ENCODE measurements around the gene ZBTB21.

The ZBTB21 gene

GRCh38 chr21:42041246-42041645 lies 31.1 kb upstream of the ZBTB21 start:
- in situ Hi-C loops (cut with MboI; ENCODE audit: low pct_unique_long_range_greater_than_20kb, low sequenced_read_pairs): no loop called here
- no peak for DNase-seq

- no peak for DNase-seq
- in situ Hi-C loops (cut with MboI; ENCODE audit: low pct_unique_long_range_greater_than_20kb, low sequenced_read_pairs): no loop called here
Observed at GRCh38 chr21:42040411-42041180, 30.4 kb upstream of the ZBTB21 start.

- no peak for DNase-seq
- in situ Hi-C loops (cut with MboI; ENCODE audit: low pct_unique_long_range_greater_than_20kb, low sequenced_read_pairs): no loop called here
Observed at GRCh38 chr21:42039911-42040351, 29.8 kb upstream of the ZBTB21 start.

- no peak for DNase-seq
- in situ Hi-C loops (cut with MboI; ENCODE audit: low pct_unique_long_range_greater_than_20kb, low sequenced_read_pairs): no loop called here
Observed at GRCh38 chr21:42039470-42039901, 29.3 kb upstream of the ZBTB21 start.

GRCh38 chr21:42038826-42039425 lies 28.8 kb upstream of the ZBTB21 start:
- in situ Hi-C loops (cut with MboI; ENCODE audit: low pct_unique_long_range_greater_than_20kb, low sequenced_read_pairs): no loop called here

GRCh38 chr21:42038393-42038792 lies 28.2 kb upstream of the ZBTB21 start:
- in situ Hi-C loops (cut with MboI; ENCODE audit: low pct_unique_long_range_greater_than_20kb, low sequenced_read_pairs): no loop called here
- DNase-seq: no peak

More at GRCh38 chr21:42038826-42039425, 28.8 kb upstream of the ZBTB21 start:
- no peak for DNase-seq

- in situ Hi-C loops (cut with MboI; ENCODE audit: low pct_unique_long_range_greater_than_20kb, low sequenced_read_pairs): no loop called here
- no peak for DNase-seq
Observed at GRCh38 chr21:42037943-42038342, 27.8 kb upstream of the ZBTB21 start.

GRCh38 chr21:42037516-42037915 lies 27.4 kb upstream of the ZBTB21 start:
- DNase-seq: no peak
- in situ Hi-C loops (cut with MboI; ENCODE audit: low pct_unique_long_range_greater_than_20kb, low sequenced_read_pairs): no loop called here

- in situ Hi-C loops (cut with MboI; ENCODE audit: low pct_unique_long_range_greater_than_20kb, low sequenced_read_pairs): no loop called here
Observed at GRCh38 chr21:42036313-42036712, 26.2 kb upstream of the ZBTB21 start.

GRCh38 chr21:42032968-42033367 lies 22.8 kb upstream of the ZBTB21 start:
- DNase-seq: no peak
- in situ Hi-C loops (cut with MboI; ENCODE audit: low pct_unique_long_range_greater_than_20kb, low sequenced_read_pairs): no loop called here

More at GRCh38 chr21:42036313-42036712, 26.2 kb upstream of the ZBTB21 start:
- DNase-seq: no peak

GRCh38 chr21:42032266-42032665 lies 22.1 kb upstream of the ZBTB21 start:
- DNase-seq: no peak
- in situ Hi-C loops (cut with MboI; ENCODE audit: low pct_unique_long_range_greater_than_20kb, low sequenced_read_pairs): no loop called here

- no peak for DNase-seq
- in situ Hi-C loops (cut with MboI; ENCODE audit: low pct_unique_long_range_greater_than_20kb, low sequenced_read_pairs): no loop called here
Observed at GRCh38 chr21:42031816-42032215, 21.7 kb upstream of the ZBTB21 start.

- in situ Hi-C loops (cut with MboI; ENCODE audit: low pct_unique_long_range_greater_than_20kb, low sequenced_read_pairs): no loop called here
- DNase-seq: no peak
Observed at GRCh38 chr21:42031241-42031640, 21.1 kb upstream of the ZBTB21 start.

- DNase-seq: no peak
- in situ Hi-C loops (cut with MboI; ENCODE audit: low pct_unique_long_range_greater_than_20kb, low sequenced_read_pairs): no loop called here
Observed at GRCh38 chr21:42030311-42030710, 20.2 kb upstream of the ZBTB21 start.

- in situ Hi-C loops (cut with MboI; ENCODE audit: low pct_unique_long_range_greater_than_20kb, low sequenced_read_pairs): no loop called here
- DNase-seq: no peak
Observed at GRCh38 chr21:42028766-42029425, 18.7 kb upstream of the ZBTB21 start.

- DNase-seq: peak; percentile 30
- in situ Hi-C loops (cut with MboI; ENCODE audit: low pct_unique_long_range_greater_than_20kb, low sequenced_read_pairs): no loop called here
Observed at GRCh38 chr21:42027822-42028765, 17.9 kb upstream of the ZBTB21 start.

- in situ Hi-C loops (cut with MboI; ENCODE audit: low pct_unique_long_range_greater_than_20kb, low sequenced_read_pairs): no loop called here
Observed at GRCh38 chr21:42027085-42027821, 17.1 kb upstream of the ZBTB21 start.

GRCh38 chr21:42026082-42026435 lies 15.9 kb upstream of the ZBTB21 start:
- DNase-seq: no peak
- in situ Hi-C loops (cut with MboI; ENCODE audit: low pct_unique_long_range_greater_than_20kb, low sequenced_read_pairs): no loop called here

More at GRCh38 chr21:42027085-42027821, 17.1 kb upstream of the ZBTB21 start:
- DNase-seq: no peak

Measured in KBM-7 (cell line).